Measurements from ENCODE around the gene ACY1.

Gene ACY1

DNA sequence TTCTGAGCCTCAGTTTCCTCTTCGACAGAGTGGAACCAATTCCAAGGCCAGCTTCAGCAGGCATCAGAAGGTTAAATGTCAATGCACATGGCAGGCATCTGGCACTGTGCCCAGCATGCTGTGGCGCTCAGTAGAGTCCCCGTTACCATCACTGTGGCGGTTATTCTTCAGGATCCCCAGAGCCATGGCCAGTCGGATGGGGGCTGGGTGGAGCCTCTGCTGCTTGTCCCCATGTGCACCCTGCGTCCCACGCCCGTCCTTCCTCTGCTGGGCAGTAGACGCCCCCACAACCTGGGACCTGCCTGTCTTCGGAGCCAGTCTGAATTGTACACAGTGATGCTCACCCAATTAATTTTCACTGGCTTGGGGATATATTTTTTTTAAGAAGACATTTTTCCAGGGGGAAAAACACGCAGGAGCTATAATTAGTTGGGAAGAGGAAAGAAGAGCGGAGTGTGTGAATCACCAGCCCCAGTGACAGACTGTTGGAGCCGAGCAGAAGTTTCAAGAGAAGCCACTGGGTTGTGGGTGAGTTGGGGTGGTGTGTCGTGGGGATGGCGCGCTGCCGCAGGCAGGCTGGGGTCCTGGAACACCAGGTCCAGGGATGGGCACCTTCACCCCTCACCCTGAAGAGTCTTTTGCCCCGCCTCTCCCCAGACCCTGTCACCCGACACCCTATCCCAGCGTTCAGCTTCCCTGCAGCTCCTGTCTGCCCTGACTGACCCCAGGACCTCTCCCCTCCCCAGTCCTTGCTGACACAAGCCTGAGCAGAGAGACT lies 39.2 kb downstream of the ACY1 start:
- no peak overlapping the region for H3K4me3 ChIP-seq (replicated peaks; ENCODE audit: insufficient read depth, low read length)
- TF ChIP-seq, protein P1, sequence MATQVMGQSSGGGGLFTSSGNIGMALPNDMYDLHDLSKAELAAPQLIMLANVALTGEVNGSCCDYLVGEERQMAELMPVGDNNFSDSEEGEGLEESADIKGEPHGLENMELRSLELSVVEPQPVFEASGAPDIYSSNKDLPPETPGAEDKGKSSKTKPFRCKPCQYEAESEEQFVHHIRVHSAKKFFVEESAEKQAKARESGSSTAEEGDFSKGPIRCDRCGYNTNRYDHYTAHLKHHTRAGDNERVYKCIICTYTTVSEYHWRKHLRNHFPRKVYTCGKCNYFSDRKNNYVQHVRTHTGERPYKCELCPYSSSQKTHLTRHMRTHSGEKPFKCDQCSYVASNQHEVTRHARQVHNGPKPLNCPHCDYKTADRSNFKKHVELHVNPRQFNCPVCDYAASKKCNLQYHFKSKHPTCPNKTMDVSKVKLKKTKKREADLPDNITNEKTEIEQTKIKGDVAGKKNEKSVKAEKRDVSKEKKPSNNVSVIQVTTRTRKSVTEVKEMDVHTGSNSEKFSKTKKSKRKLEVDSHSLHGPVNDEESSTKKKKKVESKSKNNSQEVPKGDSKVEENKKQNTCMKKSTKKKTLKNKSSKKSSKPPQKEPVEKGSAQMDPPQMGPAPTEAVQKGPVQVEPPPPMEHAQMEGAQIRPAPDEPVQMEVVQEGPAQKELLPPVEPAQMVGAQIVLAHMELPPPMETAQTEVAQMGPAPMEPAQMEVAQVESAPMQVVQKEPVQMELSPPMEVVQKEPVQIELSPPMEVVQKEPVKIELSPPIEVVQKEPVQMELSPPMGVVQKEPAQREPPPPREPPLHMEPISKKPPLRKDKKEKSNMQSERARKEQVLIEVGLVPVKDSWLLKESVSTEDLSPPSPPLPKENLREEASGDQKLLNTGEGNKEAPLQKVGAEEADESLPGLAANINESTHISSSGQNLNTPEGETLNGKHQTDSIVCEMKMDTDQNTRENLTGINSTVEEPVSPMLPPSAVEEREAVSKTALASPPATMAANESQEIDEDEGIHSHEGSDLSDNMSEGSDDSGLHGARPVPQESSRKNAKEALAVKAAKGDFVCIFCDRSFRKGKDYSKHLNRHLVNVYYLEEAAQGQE (IDR thresholded peaks at IDR 0.05; ENCODE audit: insufficient replicate concordance, low read depth): no peak
- no peaks in the 10 kb centered on the region for H3K27me3 ChIP-seq (ENCODE audit: insufficient read depth, poor library complexity, severe bottlenecking)
- DNase-seq (ENCODE audit: low read depth in 1 of 2, low spot score in 1 of 2): no peak
- H3K27ac ChIP-seq (replicated peaks): no peak overlapping the region

DNA sequence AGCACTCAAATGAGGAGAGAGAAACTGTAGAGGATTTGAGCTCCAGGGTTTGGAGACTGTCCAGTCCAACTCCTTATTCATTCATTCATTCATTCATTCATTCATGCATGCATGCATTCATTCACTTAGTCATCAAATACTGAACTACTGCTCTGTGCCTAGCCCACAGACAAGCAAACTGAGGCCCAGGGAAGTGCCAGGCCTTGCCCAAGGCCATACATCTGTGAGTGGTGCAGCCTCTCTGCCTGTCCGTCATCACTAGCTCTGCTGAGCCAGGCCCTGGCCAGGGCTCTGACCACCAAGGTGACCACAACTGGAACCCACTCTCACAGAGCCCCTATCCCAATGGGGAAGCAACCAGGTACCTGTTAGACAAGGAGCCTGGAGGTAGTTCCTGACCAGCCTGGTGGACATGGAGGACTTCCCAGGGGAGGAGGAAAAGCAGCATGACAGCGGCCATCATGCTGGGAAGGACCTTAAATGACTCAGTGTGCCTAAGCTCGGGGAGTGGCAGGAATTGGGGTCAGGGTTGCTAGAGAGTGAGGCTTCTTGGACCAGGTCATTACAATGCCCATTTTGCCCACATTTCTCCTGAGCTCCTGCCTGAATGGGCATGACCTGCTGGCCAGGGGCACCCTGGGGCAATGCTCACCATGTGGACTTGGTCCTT lies 39.9 kb downstream of the ACY1 start:
- Histone ChIP-seq H3K27ac (replicated peaks) (no peak overlapping the region), H3K4me3 (replicated peaks; ENCODE audit: insufficient read depth, low read length) (no peak overlapping the region), H3K27me3 (ENCODE audit: insufficient read depth, poor library complexity, severe bottlenecking) (no peaks in the 10 kb centered on the region)
- TF ChIP-seq, protein P1 (IDR thresholded peaks at IDR 0.05; ENCODE audit: insufficient replicate concordance, low read depth): no peak
- TF ChIP-seq POLR2AphosphoS5 (IDR thresholded peaks at IDR 0.05; ENCODE audit: low read depth) (no peak), SPI1 (IDR thresholded peaks at IDR 0.05; ENCODE audit: borderline replicate concordance, low read depth) (no peak), GABPA (IDR thresholded peaks at IDR 0.05; ENCODE audit: low read depth) (no peak)
- TF ChIP-seq, protein P2, sequence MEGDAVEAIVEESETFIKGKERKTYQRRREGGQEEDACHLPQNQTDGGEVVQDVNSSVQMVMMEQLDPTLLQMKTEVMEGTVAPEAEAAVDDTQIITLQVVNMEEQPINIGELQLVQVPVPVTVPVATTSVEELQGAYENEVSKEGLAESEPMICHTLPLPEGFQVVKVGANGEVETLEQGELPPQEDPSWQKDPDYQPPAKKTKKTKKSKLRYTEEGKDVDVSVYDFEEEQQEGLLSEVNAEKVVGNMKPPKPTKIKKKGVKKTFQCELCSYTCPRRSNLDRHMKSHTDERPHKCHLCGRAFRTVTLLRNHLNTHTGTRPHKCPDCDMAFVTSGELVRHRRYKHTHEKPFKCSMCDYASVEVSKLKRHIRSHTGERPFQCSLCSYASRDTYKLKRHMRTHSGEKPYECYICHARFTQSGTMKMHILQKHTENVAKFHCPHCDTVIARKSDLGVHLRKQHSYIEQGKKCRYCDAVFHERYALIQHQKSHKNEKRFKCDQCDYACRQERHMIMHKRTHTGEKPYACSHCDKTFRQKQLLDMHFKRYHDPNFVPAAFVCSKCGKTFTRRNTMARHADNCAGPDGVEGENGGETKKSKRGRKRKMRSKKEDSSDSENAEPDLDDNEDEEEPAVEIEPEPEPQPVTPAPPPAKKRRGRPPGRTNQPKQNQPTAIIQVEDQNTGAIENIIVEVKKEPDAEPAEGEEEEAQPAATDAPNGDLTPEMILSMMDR (IDR thresholded peaks at IDR 0.05; ENCODE audit: insufficient read depth, low read length): no peak
- DNase-seq (ENCODE audit: low read depth in 1 of 2, low spot score in 1 of 2): no peak

DNA sequence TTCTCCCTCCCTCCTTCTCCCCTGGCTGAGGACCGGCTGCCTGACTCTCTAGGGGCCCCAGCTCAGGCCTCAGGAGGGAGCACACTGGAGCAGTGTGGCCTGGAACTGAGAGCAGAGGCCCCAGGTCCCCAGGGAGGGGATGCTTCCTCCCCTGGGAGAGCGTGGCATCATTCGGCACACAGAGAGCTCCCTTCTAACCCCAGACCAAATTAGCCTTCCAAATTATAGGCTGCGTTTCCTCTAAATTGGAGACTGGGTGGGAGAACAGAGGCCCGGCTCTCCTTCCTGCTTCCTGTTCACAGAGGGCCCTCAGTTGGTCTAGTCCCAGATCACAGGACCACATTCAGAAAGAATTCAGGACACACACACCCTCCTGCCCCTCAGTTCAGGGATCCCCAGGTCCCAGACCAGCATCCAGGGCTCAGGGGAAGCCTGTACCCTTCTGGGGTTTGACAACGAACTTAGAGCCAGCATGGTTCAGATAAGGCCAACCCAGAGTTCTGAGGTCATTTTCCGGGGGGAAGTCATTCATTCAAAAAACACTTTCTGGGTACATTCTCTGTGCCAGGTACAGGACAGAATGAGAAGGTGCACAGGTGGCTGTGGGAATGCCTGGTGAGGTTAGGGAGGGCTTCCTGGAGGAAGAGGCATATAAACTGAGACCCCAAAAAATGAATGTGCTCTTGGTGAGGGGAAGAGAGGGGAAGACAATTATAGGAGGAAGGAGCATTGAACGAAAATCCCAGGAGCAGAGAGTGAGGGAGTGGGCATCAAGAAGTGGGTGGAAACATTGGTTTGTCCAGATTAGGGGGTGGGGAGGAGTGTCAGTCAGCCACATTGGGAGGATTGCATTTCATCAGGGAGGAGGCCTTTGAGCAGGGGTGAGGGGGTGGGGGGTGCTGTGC lies 40.8 kb downstream of the ACY1 start:
- no peak overlapping the region for H3K4me3 ChIP-seq (replicated peaks; ENCODE audit: insufficient read depth, low read length)
- no peak for DNase-seq (ENCODE audit: low read depth in 1 of 2, low spot score in 1 of 2)
- H3K27me3 ChIP-seq (ENCODE audit: insufficient read depth, poor library complexity, severe bottlenecking): no peaks in the 10 kb centered on the region
- TF ChIP-seq GABPA (IDR thresholded peaks at IDR 0.05; ENCODE audit: low read depth): no peak
- no peak for TF ChIP-seq POLR2AphosphoS5 (IDR thresholded peaks at IDR 0.05; ENCODE audit: low read depth)
- TF ChIP-seq, protein P1 (IDR thresholded peaks at IDR 0.05; ENCODE audit: insufficient replicate concordance, low read depth): no peak
- TF ChIP-seq, protein P2 (IDR thresholded peaks at IDR 0.05; ENCODE audit: insufficient read depth, low read length): no peak
- no peak for TF ChIP-seq SPI1 (IDR thresholded peaks at IDR 0.05; ENCODE audit: borderline replicate concordance, low read depth)
- H3K27ac ChIP-seq (replicated peaks): no peak overlapping the region
